ENCODE data around the gene PCBP3.
"Not testable (repeated sequence)": the region's sequence is repeated elsewhere in the genome, so short reads cannot be mapped to it uniquely, and the experiment has no call there.

Gene PCBP3

DNA sequence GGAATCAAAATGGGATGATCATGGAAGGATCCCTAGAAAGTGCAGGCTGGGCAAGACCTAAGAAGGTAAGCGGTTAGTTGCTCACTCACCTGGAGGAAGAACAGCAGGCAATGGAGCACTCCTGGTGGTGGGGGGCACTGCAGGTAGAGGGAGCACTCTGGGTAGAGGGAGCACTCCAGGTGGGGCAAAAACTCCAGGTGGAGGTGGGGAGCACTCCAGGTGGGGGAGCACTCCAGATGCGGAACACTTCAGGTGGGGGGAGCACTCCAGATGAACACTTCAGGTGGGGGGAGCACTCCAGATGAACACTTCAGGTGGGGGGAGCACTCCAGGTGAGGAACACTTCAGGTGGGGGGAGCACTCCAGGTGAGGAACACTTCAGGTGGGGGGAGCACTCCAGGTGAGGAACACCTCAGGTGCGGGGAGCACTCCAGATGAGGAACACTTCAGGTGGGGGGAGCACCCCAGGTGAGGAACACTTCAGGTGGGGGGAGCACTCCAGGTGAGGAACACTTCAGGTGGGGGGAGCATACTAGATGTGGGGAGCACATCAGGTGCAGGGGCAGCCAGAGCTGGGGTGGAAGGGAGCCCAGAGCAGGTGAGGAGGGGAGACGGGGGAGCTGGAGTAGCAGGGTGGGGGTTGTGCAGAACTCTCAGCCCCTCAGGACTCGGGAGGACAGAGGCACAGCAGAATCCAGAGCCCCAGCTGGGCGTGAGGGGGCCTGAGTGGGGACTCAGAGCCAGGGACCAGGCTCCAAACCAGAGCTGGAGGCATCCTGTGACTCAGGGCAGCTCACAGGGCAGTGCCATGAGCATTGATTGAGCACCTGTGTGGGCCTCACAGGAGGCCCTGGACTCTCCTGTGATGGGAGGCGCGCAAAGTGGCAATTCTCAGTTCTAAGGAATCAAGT is 300.4 kb downstream of the PCBP3 start:
- DNase-seq (ENCODE audit: low read depth, low spot score): no peak

DNA sequence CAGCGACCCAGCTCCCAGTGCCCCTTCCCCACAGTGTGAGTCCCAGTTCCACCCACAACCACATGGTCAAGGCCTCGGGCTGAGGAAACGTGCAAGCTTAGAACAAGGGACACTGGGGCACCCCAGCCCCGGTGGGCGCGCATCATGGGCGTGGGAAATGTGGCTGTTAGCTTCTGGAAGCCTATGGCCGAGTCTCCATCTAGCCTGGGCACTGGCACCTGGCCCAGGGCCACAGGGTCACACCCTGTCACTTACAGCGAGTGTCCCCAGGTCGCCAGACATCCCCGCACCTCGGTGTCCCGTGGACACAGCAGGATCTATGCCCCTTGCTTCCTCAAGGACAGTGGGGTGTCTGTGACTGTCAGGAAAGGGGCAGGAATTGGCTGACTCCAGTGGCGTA is 301.1 kb downstream of the PCBP3 start:
- DNase-seq (ENCODE audit: low read depth, low spot score): no peak

DNA sequence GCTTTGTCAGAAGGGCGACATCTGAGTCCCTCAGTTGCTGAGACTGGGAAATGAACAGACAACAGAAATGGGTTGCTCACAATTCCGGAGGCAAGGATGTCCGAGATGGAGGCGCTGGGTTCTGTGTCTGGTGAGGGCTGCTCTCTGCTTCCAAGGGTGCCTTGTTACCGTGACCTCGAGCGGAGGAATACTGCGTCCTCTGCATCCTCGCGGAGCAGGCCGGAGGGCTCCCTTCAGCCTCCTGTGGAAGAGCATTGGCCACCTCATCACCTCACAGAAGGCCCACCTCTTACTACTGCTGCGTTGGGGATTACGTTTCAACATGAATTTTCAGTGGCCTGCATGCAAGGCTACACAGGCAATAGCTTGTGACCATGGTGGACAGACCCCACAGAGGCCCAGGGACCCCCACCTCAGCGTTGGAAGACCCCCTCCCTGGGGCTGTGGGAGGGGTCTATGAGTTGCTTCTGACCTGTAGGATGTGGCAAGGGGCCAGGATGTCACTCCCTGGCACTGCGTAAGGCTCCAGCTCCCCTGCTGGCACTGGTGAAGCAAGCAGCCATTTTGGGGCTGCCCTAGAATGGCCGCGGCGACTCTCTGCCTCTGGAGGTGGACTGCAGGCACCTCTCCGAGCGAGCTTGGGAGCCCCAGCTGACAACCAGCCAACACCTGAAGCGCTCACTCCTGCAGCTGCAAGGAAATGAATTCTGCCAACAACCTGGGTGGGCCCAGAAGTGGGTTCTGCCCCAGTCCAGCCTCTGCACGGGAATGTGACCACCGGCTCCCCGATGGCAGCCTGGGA is 301.7 kb downstream of the PCBP3 start:
- no peak for DNase-seq (ENCODE audit: low read depth, low spot score)

DNA sequence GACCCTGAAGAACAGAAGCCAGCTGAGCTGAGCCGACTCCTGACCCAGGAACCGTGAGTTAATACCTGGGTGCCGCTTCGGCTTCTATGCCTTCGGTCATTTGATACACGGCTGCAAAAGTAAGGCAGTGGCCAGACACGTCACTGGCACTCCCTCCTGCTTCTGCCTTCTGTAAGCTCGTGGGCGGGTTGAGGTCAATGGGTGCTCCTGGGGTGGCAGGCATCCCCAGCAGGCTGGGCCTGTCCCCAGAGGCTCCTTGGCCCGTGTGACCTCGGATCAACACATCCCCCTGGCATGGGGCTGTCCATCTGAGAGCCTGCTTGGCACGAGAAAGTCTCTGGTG is 302.3 kb downstream of the PCBP3 start:
- DNase-seq (ENCODE audit: low read depth, low spot score): no peak

DNA sequence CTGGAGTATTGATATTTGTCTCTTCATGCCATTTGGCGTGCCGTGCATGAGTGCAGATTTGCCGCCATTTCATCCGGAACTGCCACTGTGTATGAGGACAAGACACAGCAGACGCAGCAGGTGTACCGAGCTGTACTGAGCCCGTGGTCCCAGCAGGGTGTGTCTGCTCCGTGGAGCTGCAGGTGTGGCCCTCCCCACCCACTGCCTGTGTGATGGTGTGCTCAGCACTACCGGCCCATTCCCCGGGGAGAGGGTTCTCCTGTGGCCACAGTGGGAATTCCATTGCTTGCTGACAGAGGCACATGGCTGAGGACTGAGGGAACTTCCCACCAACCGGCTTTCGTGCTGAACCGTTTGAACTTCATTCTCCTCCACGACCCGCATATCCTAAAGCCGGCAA is 303.8 kb downstream of the PCBP3 start:
- no peak for DNase-seq (ENCODE audit: low read depth, low spot score)

DNA sequence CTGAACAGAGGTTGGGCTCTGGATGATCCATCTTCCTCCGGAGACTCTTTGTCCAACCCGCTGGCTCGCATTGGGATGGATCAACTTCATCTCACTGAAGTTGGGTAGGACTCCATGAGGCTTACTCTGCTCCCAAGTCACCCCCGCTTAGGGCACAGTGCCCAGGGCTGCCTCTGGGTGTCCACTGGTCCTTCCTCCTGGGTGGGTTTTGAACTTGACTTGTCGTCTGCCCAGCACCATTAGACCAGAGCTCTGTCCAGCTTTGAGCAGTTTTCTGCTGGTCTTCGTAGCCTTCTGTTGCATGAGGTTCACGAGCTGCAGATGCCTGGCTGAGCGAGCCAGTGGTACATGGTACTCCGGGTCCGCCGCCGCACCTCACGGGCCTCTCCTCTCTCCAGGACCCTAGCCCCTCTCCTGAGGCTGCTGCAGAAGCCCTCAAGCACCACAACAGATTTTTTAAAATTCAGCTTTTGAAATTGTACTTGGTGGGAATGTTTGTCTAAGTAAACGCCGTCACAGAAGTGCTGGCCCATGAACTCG is 304.3 kb downstream of the PCBP3 start:
- no peak for DNase-seq (ENCODE audit: low read depth, low spot score)

DNA sequence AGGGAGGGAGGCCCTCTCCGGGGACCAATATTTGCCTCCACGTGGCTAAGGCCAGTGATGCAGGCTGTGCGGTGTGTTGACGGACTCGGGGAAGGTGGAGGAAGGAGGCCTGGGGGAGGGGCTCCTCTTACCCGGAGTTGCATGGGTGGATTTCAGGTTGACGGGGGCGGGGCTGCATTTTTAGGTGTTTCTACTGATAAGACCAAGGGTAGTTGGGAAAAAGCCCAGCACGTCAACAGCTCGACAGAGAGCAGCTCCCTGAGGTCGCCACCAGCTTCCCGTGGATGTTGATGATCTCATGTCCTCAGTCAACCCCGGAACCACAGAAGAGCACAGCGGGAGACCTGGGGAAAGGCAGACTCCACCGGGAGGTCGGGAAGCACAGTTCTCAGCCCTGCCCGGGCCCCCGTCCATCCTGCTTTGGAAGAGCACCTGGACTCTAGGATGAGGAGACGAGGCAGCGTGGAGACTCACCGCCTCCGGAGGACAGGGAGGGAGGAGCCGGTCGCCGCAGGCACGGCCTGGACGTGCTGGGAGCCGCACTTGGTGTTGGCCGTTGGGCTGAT is 305.1 kb downstream of the PCBP3 start:
- DNase-seq (ENCODE audit: low read depth, low spot score): no peak

DNA sequence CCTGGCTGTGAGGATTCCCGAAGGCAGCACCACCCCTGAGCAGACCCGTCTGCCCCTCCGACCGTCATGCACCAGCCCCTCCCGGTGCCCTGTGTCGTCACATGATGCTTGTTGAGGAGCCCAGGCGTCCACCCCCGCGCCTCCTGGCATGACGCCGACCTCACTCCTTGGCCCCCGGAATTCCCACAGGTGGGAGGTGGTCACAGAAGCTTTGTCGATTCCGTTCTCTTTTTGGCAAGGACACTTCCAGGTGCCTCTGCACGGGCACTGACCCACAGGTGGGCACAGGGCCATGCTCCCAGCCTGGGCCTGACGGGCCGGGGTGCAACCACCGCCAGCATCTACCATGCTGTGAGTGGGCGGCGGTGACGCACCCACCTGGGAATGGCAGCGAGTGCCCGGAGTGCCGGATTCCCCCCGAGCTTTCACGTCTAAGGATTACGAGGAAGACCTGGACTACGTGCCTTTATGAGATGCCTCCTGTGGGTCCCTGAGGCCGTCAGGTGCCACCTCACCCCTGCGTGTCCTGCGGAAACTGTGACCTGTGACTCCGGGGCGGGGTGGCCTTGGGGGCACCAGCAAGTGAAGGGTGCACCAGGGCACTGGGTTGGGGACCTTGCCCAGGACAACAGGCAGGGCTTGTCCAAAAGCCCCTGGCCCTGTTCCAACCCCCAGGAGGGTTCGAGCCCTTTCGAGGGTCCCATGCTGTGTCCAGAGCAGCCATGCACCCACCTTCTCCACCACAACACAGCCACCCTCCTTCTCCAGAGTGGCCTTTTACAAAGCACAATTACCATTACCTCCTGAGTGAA is 306.6 kb downstream of the PCBP3 start:
- DNase-seq (ENCODE audit: low read depth, low spot score): no peak

DNA sequence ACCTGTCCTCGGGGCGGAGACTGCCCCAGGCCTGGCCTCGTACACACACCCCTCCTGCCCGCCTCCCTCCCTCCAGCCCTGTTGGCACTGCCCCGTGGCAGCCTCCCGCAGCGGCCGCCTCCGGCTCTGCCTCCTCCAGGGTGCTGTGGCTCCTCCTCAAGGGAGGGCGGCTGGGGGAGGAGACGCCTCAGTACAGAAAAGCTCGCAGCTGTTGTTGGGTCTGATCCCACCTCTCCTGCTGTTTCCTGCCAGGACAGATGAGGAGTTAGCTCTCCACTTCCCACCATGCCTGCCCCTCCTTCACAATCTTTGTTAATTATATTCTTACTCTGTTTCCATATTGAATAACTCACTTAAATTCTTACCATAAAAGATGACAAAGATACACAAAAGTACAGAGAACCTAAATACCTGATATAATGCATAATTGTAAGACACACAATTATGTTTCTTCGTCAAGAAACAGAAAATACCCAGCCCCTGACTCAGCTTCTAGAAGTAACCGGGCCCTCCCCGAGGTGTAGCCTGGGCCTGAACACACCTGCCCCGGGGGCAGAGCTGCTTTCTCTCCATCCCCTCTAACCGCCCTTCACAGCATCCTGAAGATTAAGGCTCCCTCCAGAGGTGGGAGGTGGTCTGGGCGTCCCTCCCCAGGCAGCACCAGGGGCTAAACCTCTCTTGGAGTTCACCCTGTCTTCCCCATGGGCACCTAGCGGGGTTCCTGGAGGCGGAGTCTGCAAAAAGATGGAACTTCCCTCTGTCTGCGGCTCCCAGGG is 307.4 kb downstream of the PCBP3 start:
- DNase-seq (ENCODE audit: low read depth, low spot score): no peak

DNA sequence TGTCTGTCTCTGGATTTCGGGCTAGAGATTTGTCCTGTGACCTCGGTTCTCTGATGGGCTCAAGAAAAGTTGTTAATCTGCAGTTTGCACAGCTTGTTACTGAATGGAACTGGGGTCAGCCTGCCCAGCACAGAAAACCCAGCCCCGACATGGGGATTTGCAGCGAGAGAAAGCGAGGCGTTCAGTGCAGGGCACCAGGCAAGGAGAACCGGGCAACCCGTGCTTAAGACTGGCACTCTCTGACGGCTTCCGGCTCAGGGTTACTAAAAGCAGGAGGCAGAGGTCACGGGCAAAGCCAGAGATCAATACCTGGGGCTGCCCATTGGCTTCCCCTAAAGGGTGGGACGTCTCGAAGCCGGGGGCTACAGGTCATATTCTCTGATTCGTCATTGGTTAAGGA is 308.2 kb downstream of the PCBP3 start:
- DNase-seq (ENCODE audit: low read depth, low spot score): no peak

DNA sequence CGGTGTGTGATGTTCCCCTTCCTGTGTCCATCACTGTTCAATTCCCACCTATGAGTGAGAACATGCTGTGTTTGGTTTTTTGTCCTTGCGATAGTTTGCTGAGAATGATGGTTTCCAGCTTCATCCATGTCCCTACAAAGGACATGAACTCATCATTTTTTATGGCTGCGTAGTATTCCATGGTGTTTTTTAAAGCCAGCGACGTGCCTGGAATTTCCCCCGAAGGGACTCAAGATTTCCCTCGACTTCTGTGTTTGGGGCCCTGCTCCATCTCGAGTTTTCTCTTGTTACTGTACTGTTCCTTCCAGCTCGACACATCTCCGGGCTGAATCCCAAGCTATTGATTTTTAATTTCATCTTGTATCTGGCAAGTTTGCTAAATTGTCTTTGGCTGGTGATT is 309.0 kb downstream of the PCBP3 start:
- not testable (repeated sequence) for DNase-seq (ENCODE audit: low read depth, low spot score)

DNA sequence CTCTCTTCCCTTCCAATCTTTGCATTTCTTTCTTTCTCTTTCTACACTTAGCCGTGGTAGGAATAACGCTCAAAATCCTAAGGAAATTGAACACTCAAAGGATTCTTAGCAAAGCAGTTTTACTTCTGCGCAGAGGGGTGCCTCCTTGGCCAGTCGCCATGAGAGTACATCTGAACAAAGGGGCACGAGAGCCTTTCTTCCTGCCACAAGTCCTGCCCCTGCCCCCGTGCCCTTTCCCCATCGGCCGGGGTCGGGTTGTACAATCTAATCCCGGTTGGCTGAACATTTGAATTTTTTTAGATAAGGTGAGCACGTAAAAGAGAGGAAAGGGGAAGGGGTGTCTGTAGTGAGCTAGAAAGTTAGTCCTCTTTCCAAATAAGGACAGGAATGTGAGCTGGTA is 309.4 kb downstream of the PCBP3 start:
- no peak for DNase-seq (ENCODE audit: low read depth, low spot score)

DNA sequence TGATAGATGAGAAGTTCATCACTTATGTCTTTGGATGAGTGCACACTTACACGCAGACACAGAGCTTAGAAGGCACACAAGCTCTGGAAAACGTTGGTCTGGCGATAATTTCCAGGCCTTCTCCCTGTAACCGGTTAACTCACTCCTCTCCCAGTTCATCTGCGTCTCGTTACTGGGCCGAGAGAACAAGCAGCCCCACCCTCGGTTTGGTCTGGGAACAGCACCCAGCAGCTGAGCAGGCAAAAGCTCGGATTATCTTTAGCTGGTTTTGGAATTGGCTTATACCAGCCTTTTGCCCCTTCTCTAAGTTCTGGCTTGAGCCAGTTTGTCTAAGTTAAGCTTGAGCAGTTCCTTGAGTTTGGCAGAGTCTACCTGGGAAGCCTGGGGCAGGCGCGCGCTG is 310.7 kb downstream of the PCBP3 start:
- no peak for DNase-seq (ENCODE audit: low read depth, low spot score)

DNA sequence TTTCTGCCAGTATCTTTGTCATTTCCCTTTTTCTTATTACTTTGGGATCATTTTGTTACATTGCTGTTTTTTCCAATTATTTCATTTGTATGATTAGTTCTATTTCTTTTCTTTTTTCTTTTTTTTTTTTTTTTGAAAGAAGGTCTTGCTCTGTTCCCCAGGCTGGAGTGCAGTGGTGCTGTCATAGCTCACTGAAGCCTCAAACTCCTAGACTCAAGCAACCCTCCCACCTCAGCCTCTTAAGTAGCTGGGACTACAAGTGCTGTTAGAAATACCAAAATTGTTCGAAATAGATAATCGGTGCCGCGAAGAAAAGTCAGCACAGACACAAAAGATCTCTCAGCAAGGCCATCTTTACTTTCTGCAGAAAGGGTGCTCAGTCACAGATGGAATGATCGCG is 311.4 kb downstream of the PCBP3 start:
- no peak for DNase-seq (ENCODE audit: low read depth, low spot score)

DNA sequence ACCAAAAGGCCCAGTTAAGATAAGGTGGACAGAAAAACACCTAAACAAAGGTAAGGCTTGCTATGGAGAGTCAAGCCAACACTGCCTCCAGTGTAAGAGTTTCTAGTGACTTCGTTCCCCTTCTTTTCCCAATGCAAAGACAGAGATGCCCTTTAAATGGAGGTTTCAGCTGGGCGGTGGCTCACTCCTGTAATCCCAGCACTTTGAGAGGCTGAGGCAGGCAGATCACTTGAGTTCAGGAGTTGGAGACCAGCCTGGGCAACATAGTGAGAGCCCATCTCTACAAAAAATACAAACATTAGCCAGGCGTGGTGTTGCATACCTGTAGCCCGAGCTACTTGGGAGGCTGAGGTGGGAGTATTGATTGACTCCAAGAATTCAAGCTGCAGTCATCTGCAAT is 314.0 kb downstream of the PCBP3 start:
- no peak for DNase-seq (ENCODE audit: low read depth, low spot score)

DNA sequence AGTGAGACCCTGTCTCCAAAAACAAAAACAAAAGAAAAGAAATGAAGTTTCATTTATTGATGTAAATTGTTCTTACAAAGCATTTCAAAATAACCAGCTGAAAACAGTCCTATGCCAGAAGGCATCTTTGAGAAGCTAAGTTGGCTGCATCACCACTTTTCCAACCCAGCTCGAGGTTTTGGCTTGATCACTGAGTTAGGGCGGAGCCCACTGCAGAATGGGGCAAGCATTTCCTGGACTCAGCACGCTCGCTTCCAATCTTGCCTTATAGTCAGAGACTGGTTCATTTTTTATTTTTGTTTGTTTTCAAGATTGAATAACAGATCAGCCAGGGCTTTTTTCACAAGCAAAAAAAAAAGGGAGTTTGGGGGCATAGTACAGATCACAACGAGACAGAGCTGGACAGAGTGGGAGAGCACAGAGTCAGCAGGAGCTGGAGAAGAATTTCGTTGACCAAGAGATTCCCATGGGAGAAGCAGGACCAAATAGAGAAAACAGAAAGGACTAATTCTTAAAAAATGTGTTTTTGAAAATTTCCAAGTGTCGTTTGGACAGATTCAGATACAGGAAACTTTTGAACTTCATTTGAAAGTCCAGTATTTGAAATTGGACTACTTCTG is 314.6 kb downstream of the PCBP3 start:
- no peak for DNase-seq (ENCODE audit: low read depth, low spot score)

DNA sequence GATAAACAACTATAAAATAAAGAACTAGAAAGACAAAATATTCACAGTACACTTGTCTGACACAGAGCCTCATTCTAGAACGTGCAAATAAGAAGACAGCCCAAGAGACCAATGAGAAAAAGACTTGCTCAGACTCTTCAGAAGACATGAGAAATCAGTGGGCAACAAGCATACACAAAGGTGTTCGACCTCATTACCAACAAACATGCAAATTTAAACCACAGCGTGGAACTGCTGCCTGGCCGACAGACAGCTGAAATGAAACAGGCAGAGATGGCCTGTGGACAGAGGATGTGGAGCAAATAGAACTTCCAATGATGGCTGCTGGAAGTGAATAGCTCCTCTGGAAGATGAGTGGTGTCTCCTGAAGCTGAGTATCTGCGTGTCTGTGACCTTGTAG is 315.7 kb downstream of the PCBP3 start:
- no peak for DNase-seq (ENCODE audit: low read depth, low spot score)

DNA sequence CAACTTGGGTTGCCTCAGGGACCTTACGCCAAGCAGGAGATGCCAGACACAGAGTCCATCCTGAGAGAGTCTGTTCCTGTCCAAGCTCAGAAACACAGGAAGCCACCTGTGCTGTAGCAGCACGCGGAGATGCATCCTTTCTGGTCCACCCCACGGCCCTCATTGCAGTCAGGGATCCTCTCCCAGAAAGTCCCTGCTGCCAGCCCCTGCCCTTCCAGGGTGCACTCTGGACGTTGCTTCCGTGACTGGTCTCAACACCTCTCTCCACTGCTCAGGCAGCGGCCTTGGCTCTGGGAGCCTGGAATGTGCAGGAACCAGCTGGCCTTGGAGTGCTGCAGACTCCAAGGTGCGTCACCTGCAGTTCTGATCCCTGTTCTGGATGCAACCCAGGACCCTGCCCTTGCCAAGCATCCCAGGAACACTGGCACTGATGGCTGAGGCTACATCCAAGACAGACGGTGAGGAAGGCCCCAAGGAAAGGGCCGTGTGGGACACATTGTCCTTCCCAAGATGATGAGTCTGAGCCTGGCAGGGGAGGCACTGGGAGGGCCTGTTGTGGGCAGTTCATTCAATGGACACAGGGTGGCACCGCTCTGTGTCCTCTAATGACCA is 316.4 kb downstream of the PCBP3 start:
- DNase-seq (ENCODE audit: low read depth, low spot score): no peak

DNA sequence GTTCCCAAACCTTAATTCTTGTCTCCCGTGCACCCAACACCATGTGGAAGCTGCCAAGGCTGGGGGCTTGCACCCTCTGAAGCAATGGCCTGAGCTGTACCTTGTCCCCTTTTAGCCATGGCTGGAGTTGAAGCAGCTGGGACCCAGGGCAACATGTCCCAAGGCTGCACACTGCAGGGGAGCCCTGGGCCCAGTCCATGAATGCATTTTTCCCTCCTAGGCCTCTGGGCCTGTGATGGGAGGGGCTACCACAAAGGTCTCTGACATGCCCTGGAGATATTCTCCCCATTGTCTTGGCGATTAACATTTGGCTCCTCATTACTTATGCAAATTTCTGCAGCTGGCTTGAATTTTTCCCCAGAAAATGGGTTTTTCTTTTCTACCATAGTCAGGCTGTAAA is 317.9 kb downstream of the PCBP3 start:
- not testable (repeated sequence) for DNase-seq (ENCODE audit: low read depth, low spot score)
